NCI-H345 treated with DMSO at 0.1 percent for 48 hours (cell line): ENCODE measurements around the gene UBAC2.

Source experiments
- DNase-seq: peaks from one replicate; lab custom pipeline; 2025; ENCODE audit not compliant: unreplicated experiment; lab: John Stamatoyannopoulos, UW

Gene UBAC2

GRCh38 chr13:99426426-99426825 is 225.8 kb downstream of the UBAC2 start:
- DNase-seq = no peak

GRCh38 chr13:99429670-99430069 is 229.0 kb downstream of the UBAC2 start:
- DNase-seq = no peak

- no peak for DNase-seq
Measured at GRCh38 chr13:99431927-99432608, 231.4 kb downstream of the UBAC2 start.

- DNase-seq = no peak
Measured at GRCh38 chr13:99432609-99433542, 232.2 kb downstream of the UBAC2 start.

- no peak for DNase-seq
Measured at GRCh38 chr13:99433543-99434075, 233.0 kb downstream of the UBAC2 start.

GRCh38 chr13:99434258-99434788 is 233.7 kb downstream of the UBAC2 start:
- DNase-seq = no peak

GRCh38 chr13:99435116-99435515 is 234.5 kb downstream of the UBAC2 start:
- no peak for DNase-seq

GRCh38 chr13:99435998-99436397 is 235.3 kb downstream of the UBAC2 start:
- no peak for DNase-seq
